Measurements from ENCODE around the gene BRPF3. TPM values are rescaled to one million over a fixed set of nuclear protein-coding genes. Genes with fewer than 3 reads are reported as not detected.
A peak's percentile ranks its signal among the peaks of the same experiment; 100 is the strongest.

Gene BRPF3
- total and polyA plus RNA-seq, 10 of the 15 experiments (the other 5 are each of a cell fraction or from before 2014, with no cell fraction given): 2.3 to 16.1 (median 6.7) TPM

- H3K79me2 ChIP-seq (ENCODE audit: control insufficient read depth, insufficient read depth, low read length): no peaks in the 10 kb centered on the region
- H2AFZ ChIP-seq (ENCODE audit: control insufficient read depth, low read depth, low read length): peak overlapping the region; percentile 25; the same call in 1 of the 2 replicates
- intact Hi-C loops (cut with micrococcal nuclease; ENCODE audit: unreplicated experiment): no loop called here
- no peak overlapping the region; the same call in 1 of the 2 replicates for H3K4me2 ChIP-seq (ENCODE audit: control insufficient read depth, insufficient read depth)
- ChIA-PET SMC1A (ENCODE audit: uncharacterized antibody, unreplicated experiment) (interaction anchor here (0.9 to 2.2 kb wide), 9 partner anchors 11 to 76 kb away, joined by 3 to 10 read pairs (median 4); no protein-coding TSS in a partner anchor), RAD21 (ENCODE audit: unreplicated experiment) (interaction anchor here (1.2 kb wide), 1 partner anchor 33 kb away, joined by 3 read pairs; no protein-coding TSS in a partner anchor), POLR2A (interaction anchor here (0.6 to 0.9 kb wide), 3 partner anchors 45 to 119 kb away, joined by 3 read pairs; no protein-coding TSS in a partner anchor), CTCF (interaction anchor here (0.7 to 1.7 kb wide), 12 partner anchors 12 to 781 kb away, joined by 3 to 7 read pairs (median 3); no protein-coding TSS in a partner anchor)
- no peaks in the 10 kb centered on the region for H4K20me1 ChIP-seq (ENCODE audit: control insufficient read depth, insufficient read depth)
- peaks cover 14% of the 10 kb centered on the region for H3K4me1 ChIP-seq (ENCODE audit: control insufficient read depth, insufficient read depth, low read length)
- FAIRE-seq (peak; percentile 13), ATAC-seq (peak; percentile 71), DNase-seq (ENCODE audit: low read depth, low spot score) (no peak)
- no TSS peak for BruUV-seq (replicated peaks)
- no peak overlapping the region for H3K27ac ChIP-seq (ENCODE audit: control insufficient read depth, insufficient read depth)
- H3K27me3 ChIP-seq (replicated peaks in 1 of 2; ENCODE audit: control insufficient read depth in 2 of 2, insufficient read depth in 2 of 2, low read length in 1 of 2): no peaks in the 10 kb centered on the region
- H3K9ac ChIP-seq (ENCODE audit: control insufficient read depth, insufficient read depth, low read length): no peak overlapping the region
- H3K4me3 ChIP-seq: no peak overlapping the region
- no peaks in the 10 kb centered on the region; the same call in 2 of the 3 replicates for H3K9me3 ChIP-seq (replicated peaks; ENCODE audit: control insufficient read depth, insufficient read depth, low read length)
- in situ Hi-C loops (cut with MboI): no loop called here
- H3K36me3 ChIP-seq (ENCODE audit: control insufficient read depth in 2 of 2, insufficient read depth in 2 of 2, low read length in 1 of 2): no peaks in the 10 kb centered on the region
- 86% methylated on average over 2 of the region's 2 CpGs for WGBS (ENCODE audit: insufficient coverage, insufficient replicate concordance, low lambda C conversion rate, missing lambda C conversion rate)
- TF ChIP-seq NKRF (conservative IDR thresholded peaks at IDR 0.05) (no peak), USF1 (IDR thresholded peaks at IDR 0.05; ENCODE audit: borderline replicate concordance, extremely low read length, insufficient read depth, low read depth, low read length) (no peak), EZH2 (IDR thresholded peaks at IDR 0.05; ENCODE audit: borderline replicate concordance, control insufficient read depth, low read depth, low read length) (no peak), MEF2B (IDR thresholded peaks at IDR 0.05; ENCODE audit: partially characterized antibody, poor library complexity, severe bottlenecking) (no peak), ZBTB33 (IDR thresholded peaks at IDR 0.05) (no peak), PAX5 (IDR thresholded peaks at IDR 0.05; ENCODE audit: borderline replicate concordance, low read depth, low read length) (no peak), RFX5 (IDR thresholded peaks at IDR 0.05; ENCODE audit: low read depth, low read length) (no peak)
Measured at GRCh38 chr6:36171573-36171972, 25.0 kb upstream of the BRPF3 start.

All from GM12878 (cell line).